HL-60 (cell line): Measurements from ENCODE around the gene ZNF486.
"Not testable (repeated sequence)": the region's sequence is repeated elsewhere in the genome, so short reads cannot be mapped to it uniquely, and the experiment has no call there.

Experiments used
- POLR2AphosphoS5 ChIP-seq: IDR thresholded peaks from 2 replicates; pipeline ENCODE4 v1.6.1; 2012; ENCODE audit warnings: low read depth
- SPI1 ChIP-seq: IDR thresholded peaks from 2 replicates; pipeline ENCODE4 v1.6.1; 2012; ENCODE audit warnings: low read depth, mild to moderate bottlenecking, borderline replicate concordance
- TF ChIP-seq, protein P1 (sequence below): IDR thresholded peaks from one replicate; pipeline ENCODE4 v1.5.1; 2011; ENCODE audit warnings: low read length, control low read depth, inconsistent platforms; ENCODE audit not compliant: insufficient read depth
- TF ChIP-seq, protein P2 (sequence below): IDR thresholded peaks from 2 replicates; pipeline ENCODE4 v1.6.1; 2012; ENCODE audit warnings: low read depth; ENCODE audit not compliant: insufficient replicate concordance

DNA sequence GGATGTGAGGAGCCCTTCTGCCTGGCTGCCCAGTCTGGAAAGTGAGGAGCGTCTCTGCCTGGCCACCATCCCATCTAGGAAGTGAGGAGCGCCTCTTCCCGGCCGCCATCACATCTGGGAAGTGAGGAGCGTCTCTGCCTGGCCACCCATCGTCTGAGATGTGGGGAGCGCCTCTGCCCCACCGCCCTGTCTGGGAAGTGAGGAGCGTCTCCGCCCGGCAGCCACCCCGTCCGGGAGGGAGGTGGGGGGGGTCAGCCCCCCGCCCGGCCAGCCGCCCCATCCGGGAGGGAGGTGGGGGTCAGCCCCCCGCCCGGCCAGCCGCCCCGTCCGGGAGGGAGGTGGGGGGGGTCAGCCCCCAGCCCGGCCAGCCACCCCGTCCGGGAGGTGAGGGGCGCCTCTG lies 47.4 kb downstream of the ZNF486 start:
- TF ChIP-seq POLR2AphosphoS5, SPI1: not testable (repeated sequence)
- TF ChIP-seq, protein P1, sequence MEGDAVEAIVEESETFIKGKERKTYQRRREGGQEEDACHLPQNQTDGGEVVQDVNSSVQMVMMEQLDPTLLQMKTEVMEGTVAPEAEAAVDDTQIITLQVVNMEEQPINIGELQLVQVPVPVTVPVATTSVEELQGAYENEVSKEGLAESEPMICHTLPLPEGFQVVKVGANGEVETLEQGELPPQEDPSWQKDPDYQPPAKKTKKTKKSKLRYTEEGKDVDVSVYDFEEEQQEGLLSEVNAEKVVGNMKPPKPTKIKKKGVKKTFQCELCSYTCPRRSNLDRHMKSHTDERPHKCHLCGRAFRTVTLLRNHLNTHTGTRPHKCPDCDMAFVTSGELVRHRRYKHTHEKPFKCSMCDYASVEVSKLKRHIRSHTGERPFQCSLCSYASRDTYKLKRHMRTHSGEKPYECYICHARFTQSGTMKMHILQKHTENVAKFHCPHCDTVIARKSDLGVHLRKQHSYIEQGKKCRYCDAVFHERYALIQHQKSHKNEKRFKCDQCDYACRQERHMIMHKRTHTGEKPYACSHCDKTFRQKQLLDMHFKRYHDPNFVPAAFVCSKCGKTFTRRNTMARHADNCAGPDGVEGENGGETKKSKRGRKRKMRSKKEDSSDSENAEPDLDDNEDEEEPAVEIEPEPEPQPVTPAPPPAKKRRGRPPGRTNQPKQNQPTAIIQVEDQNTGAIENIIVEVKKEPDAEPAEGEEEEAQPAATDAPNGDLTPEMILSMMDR, result not testable (repeated sequence)
- TF ChIP-seq, protein P2, sequence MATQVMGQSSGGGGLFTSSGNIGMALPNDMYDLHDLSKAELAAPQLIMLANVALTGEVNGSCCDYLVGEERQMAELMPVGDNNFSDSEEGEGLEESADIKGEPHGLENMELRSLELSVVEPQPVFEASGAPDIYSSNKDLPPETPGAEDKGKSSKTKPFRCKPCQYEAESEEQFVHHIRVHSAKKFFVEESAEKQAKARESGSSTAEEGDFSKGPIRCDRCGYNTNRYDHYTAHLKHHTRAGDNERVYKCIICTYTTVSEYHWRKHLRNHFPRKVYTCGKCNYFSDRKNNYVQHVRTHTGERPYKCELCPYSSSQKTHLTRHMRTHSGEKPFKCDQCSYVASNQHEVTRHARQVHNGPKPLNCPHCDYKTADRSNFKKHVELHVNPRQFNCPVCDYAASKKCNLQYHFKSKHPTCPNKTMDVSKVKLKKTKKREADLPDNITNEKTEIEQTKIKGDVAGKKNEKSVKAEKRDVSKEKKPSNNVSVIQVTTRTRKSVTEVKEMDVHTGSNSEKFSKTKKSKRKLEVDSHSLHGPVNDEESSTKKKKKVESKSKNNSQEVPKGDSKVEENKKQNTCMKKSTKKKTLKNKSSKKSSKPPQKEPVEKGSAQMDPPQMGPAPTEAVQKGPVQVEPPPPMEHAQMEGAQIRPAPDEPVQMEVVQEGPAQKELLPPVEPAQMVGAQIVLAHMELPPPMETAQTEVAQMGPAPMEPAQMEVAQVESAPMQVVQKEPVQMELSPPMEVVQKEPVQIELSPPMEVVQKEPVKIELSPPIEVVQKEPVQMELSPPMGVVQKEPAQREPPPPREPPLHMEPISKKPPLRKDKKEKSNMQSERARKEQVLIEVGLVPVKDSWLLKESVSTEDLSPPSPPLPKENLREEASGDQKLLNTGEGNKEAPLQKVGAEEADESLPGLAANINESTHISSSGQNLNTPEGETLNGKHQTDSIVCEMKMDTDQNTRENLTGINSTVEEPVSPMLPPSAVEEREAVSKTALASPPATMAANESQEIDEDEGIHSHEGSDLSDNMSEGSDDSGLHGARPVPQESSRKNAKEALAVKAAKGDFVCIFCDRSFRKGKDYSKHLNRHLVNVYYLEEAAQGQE, result not testable (repeated sequence)
